T-helper 1 cell treated with Interleukin-12 subunit alpha and Interleukin-12 subunit beta and Interleukin-4 antibody, amounts not matched to agents 30 ng/mL and 1 ng/mL, for 36 hours (primary cell): ENCODE results near the gene RHD. TPM values are rescaled to one million over a fixed set of nuclear protein-coding genes. Genes with fewer than 3 reads are reported as not detected.
"Not testable (repeated sequence)": the region's sequence is repeated elsewhere in the genome, so short reads cannot be mapped to it uniquely, and the experiment has no call there.

Experiments
- intact Hi-C: fragments of 100-400 bp; cut with micrococcal nuclease; formaldehyde crosslinking; loops from one replicate; pipeline ENCODE4 v1.15.1; 2024
- total RNA-seq: library from RNA; stranded (reverse); gene quantifications from 2 replicates; pipeline ENCODE4 v1.2.3, GENCODE V29; 2022

RHD gene
- total RNA-seq, 1 donor from 2014 or later = not detected

DNA sequence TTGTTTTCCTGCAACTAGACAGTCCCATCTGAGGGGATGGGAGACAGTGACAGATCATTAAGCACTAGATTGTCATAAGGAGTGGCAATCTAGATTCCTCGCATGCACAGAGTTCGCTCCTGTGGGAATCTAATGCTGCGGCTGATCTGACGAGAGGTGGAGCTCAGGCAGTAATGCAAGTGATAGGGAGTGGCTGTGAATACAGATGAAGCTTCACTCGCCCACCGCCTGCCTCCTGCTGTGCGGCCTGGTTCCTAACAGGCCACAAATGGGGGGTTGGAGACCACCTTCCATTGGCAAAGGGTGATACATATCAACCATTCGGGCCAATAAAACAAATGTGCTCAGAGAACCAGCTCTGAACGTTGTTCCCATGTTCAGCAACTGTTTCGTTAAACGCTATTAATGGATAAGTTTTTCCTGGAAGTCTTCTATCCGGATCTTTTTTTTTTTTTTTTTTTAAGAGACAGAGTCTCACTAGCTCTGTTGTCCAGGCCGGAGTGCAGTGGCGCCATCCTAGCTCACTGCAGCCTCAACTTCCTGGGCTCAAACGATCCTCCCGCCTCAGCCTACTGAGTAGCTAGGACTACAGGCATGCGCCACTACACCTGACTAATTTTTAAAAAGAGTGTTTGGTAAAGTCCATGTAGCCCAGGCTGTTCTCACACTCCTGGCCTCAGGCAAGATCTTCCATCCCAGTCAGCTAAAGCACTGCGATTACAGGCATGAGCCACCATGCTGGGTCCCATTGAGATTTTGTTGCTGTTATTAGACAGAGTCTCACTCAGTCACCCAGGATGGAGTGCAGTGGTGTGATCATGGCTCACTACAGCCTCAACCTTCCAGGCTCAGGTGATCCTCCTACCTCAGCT lies 16.4 kb upstream of the RHD start:
- intact Hi-C loops = no loop called here

DNA sequence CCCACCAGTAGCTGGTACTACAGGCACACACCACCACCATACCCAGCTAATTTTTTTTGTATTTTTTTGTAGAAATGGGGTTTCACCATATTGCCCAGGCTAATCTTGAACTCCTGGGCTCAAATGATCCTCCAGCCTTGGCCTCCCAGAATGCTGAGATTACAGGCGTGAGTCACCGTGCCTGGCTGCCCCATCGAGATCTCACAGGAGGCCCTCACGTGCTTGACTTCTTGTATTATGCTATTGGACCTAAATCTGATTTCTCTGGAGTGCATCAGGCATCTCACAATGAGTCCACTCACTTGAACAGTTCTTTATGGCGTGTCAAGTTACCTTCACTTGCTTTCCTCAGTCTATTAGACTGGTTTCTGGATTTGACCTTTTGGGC lies 15.7 kb upstream of the RHD start:
- intact Hi-C loops = no loop called here

DNA sequence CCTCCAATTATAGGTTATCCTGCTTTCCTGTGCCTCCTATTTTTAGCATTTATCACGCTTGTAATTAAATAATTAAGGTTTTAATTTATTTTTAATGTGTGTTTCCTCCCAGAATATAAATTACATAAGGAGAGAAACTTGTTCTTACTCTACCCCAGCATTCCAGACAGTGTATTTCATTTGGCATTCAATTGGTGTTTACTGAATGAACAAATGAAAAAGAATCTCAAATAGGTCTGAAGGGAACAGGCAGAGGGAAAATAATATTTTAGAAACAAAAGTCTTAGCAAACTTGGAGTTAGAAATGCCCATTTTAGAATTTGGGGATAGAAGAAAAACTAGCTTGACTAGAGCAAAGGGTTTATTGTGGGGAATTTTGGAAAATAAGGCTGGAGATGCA lies 15.1 kb upstream of the RHD start:
- intact Hi-C loops = no loop called here

- intact Hi-C loops = not testable (repeated sequence)
These were observed 12.5 kb upstream of the RHD start for GRCh38 chr1:25259813-25260212.

GRCh38 chr1:25260336-25260735 lies 12.0 kb upstream of the RHD start:
- intact Hi-C loops = not testable (repeated sequence)

DNA sequence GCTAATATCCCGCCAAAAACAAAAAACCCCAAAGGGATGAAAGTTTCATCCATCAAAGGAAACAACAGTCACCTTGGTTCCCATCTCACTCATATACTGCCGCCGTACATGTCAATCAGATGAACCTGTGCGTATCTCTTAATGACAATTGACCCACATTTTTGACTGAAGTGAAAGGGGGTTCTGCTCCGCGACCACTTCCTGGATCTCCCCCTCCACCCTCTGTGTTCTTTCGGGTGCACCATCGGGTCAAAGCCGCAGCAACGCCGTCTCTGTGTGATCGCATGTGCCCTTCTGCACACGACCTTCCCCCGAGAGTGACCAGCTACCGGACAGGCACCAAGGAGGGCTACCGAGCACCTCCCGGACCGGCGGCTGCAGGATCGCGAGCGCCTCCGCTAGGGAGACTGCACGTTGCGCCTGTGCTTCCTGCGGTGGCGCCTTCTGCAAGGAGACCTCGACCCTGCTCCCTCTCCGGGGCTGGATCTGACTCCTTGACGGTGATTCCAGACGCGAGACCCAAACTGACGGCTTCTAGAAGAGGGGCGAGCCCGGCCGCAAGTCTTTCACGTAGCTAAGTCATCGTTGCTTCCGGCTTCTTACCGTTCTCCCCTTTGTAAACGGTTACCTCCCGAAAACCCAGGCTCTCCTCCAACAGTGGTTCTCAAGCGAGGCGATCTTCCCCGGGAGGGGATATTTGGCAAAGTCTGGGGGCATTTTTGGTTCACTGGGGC lies 5.6 kb upstream of the RHD start:
- intact Hi-C loops = loop anchor here (1.0 kb wide), 1 partner anchor 19 kb away; the partner anchor contains the start of gene RSRP1

GRCh38 chr1:25267288-25268142 lies 4.8 kb upstream of the RHD start:
- intact Hi-C loops = loop anchor here (1.0 to 2.0 kb wide), 2 partner anchors 35 to 71 kb away; partner anchors contain the start of genes SYF2 and TMEM50A

GRCh38 chr1:25268143-25268760 lies 4.1 kb upstream of the RHD start:
- intact Hi-C loops = loop anchor here (1.0 to 2.0 kb wide), 2 partner anchors 36 to 71 kb away; partner anchors contain the start of genes SYF2 and TMEM50A

GRCh38 chr1:25275648-25276047 lies 3.3 kb downstream of the RHD start:
- intact Hi-C loops = not testable (repeated sequence)

GRCh38 chr1:25277295-25277694 lies 5.0 kb downstream of the RHD start:
- intact Hi-C loops = not testable (repeated sequence)

DNA sequence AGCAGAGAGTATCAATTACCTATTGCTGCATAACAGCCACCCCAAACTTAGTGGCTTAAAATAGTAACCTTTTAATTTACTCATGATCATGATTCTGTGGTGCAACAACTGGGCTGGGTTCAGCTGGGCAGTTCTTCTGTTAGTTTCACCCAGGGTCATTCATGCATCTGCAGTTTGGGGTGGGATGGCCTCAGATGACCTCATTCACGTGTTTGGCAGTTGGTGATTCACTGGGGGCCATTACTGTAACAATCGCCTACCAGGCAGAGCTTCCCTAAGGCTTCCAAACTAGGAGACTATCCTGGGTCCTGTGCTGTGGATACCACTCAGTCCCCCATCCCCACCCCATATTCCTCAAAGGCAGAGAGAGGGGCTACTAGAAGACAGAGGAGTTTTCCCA lies 6.0 kb downstream of the RHD start:
- intact Hi-C loops = not testable (repeated sequence)

GRCh38 chr1:25278790-25279189 lies 6.5 kb downstream of the RHD start:
- intact Hi-C loops = not testable (repeated sequence)

DNA sequence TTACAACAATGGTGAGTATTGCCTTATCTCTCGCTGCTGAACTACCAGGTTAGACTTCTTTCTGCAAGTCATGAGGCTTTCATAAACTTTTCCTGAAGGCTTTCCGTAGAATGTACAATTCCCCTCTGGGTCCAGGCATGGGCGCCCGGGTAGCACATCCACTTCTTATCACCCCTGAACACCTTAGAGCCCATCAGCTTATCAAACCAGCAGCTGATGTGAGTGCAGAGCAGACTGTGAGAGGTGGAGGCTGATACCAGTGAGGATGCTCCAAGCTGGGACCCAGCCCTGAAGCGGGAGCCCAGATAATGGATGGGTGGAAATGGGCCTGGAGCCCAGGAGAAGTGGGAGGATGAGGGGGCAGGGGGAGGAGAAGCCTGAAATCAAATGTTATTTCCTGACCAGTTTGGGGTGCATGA lies 7.4 kb downstream of the RHD start:
- intact Hi-C loops = not testable (repeated sequence)

DNA sequence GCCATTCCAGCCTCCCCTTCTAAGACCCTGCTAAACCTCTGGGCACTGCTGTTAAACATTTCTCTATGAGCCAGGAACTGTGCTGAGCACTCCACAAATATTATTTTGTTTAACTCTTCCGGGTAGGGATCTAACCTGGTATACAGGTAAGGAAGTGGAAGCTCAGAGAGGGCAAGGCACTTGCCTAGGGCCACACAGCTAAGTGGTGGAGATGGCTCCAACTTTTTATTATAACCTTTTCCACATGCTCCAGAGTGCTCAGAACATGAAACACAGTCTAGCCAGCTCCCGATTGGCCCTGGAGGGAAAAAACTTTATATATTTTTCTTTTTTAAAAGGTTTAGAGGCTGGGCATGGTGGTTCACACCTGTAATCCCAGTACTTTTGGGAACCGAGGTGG lies 13.6 kb downstream of the RHD start:
- intact Hi-C loops = not testable (repeated sequence)

- intact Hi-C loops = not testable (repeated sequence)
These were observed 14.9 kb downstream of the RHD start for GRCh38 chr1:25287164-25287563.

- intact Hi-C loops = not testable (repeated sequence)
These were observed 16.3 kb downstream of the RHD start for GRCh38 chr1:25288573-25289101.

DNA sequence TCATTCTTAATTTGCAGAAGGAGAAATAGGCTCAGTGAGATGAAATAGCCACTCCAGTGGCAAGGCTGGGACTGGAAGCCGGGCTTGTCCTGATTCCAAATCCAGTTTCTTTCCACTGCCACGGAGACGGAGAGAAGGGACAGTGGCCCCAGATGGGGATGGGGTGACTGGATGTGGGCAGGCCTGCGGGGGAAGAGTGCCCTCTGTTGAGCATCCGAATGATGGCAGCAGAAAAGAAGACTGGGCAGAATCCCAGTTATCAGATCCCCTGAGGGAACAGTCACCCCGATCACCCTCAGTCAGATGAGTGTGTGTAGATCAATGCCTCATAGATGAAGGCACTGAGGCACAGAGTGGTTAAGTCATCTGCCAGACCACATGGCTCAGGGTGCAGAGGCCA lies 17.7 kb downstream of the RHD start:
- intact Hi-C loops = not testable (repeated sequence)

DNA sequence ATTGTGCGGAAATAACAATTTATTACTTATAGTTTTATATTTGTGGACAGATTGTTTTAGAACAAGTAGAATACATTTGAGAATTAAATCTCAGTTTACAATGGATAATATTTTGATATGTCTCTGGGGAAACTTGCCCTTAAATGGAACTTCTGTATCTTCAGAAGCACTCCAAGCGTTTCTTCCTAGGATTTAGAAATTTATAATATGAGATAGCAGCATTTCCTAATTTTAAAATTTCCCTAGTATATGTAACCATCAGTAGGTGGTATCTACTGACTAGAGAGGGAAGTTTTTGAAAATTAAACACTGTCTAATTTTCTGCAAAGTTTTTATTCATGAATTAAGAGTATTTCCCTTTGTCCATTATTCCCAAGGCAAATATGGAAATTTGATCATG lies 21.1 kb downstream of the RHD start:
- intact Hi-C loops = not testable (repeated sequence)

DNA sequence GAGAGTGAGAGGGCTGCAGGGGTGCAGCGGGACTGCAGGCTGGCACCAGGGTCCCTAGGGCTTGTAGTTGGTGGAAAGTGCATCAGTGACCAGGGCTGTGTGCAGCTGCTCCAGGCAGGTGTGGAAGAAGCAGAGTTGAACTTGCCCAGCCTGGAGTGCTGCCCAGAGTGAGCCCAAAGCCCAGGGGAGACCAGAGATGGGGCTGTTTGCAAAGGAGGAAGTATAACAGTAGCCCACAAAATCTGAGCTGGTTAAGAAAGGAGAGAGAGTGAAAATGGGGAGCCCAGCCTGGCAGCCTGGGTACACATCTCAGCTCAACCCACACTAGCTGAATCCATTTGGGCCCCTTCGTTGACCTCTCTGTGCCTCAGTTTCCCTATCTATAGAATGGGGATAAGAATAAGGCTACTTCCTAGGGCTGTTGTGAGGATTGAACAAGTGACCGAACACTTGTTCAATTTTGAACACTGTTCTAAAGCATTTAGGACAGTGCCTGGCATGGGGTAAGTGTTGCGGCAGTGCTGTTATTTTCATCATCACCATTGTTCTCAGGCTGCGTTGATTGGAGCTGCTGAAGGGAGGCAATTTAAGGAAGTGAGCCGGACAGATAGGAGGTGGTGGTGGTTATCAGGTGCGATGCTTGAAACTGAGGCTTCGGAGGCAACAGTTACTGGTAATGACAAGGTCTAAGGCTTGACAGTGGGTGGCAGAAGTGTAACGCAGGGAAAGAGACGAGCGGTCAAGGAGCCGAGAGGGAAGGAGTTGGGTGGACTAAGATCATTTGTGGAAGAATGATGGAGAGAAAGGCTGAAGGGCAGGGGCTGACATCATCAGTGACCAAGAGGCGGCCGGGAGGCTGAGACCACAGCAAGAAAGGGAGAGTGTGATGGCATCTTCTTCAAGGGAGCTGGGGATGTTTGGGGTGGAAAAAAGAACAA lies 22.8 kb downstream of the RHD start:
- intact Hi-C loops = not testable (repeated sequence)
